Central memory CD4-positive, alpha-beta T cell (primary cell): ENCODE measurements around the gene POFUT2.

Experiments
- DNase-seq: peaks from one replicate; pipeline ENCODE4 v3.0.0; 2022
- total RNA-seq, 3 experiments: gene quantifications; one replicate each; lab custom pipeline; 2026; lab: John Stamatoyannopoulos, UW

Gene POFUT2, protein sequence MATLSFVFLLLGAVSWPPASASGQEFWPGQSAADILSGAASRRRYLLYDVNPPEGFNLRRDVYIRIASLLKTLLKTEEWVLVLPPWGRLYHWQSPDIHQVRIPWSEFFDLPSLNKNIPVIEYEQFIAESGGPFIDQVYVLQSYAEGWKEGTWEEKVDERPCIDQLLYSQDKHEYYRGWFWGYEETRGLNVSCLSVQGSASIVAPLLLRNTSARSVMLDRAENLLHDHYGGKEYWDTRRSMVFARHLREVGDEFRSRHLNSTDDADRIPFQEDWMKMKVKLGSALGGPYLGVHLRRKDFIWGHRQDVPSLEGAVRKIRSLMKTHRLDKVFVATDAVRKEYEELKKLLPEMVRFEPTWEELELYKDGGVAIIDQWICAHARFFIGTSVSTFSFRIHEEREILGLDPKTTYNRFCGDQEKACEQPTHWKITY
- 21.2 to 56.7 (median 38.7) reads per million in 3 experiments for total RNA-seq

DNA sequence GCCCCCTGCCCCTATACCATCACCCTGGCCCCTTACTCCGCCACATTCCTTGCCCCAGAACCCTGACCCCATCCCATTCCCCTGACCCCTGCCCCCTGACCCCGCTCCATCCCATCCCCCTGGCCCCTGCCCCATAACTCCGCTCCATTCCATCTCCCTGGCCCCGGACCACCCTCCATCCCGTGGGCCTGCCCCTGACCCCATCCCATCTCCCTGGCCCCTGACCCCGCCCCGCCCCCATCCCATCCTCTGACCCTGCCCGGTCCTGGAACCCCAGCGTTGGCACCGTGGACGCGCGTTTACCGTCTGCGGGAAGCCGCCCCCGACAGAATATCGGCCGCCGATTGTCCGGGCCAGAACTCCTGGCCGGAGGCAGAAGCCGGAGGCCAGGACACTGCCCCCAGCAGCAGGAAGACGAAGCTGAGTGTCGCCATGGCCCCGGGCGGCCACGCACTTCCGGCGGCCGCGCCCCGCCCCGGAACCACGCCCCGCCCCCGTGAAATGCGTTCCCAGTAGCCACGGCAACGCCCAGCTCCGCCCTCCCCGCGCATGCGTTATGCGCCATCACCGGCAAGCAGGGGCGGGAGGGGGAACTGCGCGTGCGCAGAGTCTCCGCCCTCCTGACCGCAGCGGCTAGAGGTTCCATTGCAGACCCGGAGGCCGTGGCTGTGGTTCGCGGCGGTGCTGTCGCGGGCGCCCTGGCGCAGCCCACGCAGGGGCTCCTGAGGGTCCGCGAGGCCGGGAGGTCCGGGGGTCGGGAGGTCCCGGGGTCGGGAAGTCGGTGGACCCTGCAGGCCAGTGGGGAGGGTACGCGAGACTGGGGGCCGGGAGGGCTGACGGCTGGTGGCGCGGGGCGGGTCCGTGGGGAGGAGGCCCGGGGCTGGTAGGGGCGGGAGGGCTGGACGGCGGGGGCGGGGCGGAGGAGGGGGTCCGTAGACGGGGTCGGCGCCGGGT, at the start of gene POFUT2:
Gene POFUT2, minus strand, starts transcription at position 458 of the 954 bp plus-strand sequence. Its CDS starts 24 bp downstream, at position 434.
- DNase-seq, result peak; percentile 98

DNA sequence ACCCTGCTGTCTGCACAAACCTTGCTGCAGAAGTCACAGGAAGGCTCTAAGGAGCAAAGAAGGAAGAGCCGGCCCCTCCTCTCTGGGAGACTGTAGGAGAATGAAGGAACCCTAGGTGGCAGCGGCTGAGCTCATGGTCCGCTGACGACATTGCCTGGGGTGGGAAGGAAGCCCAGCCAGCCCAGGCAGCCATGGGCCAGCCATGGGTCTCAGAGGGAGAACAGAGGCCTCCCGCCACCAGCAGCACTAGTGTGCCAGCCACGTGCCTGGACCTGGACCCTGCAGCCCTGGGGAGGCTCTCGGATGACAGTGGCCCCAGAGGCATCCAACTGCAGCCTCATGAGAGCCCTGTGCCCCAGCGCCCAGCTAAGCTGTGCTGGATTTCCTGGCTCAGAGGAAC, 49.2 kb upstream of the POFUT2 start:
- no peak for DNase-seq

DNA sequence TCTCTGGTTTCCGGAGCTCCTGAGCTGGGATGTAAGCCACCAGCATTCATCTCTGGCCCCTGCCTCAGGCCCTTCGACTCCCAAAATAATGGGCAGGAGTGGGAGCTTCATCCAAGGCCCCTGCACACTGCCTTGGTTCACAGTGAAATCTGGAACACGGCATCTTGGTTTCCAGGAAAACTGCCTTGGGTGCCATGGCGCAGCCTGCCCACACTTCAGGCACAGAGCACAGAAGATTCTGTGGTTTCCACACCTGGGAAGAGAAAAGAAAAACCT, 48.8 kb upstream of the POFUT2 start:
- no peak for DNase-seq

DNA sequence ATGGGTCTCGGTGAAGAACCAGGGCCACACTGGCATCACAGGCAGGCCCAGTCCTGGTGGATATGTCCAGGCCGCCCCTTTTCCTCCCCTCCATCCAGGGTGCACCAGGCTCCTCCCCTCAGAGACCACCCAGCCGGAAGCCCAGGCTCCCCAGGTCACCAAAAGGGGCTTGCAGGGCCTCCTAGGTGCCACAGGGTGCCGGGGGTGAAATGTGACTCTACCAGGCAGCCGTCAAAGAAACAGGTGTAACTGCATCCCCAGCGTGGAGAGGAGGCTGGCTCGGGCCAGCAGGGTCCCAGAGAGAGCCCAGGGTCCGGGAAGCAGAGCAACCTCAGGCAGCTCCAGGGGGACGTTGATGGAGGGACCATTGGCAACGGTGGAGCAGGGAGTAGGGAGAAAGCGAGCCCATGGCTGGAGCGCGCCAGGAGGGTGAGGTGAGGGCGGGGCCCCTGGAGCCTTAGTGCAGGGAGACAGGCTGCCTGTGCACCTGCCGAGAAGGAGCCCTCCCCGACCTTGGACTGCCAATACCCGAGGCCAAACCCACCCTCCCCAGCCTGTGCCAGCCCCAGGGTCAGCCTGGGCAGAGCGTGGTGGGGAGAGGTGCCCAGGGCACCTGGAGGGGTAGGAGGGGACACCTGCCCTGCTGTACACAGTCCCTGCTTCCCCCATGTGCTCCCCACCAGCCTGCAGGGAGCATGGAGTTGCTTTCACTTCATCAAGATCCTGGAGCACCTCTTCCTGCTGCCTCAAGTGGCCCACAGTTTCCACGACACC, 48.3 kb upstream of the POFUT2 start:
- DNase-seq, result no peak

DNA sequence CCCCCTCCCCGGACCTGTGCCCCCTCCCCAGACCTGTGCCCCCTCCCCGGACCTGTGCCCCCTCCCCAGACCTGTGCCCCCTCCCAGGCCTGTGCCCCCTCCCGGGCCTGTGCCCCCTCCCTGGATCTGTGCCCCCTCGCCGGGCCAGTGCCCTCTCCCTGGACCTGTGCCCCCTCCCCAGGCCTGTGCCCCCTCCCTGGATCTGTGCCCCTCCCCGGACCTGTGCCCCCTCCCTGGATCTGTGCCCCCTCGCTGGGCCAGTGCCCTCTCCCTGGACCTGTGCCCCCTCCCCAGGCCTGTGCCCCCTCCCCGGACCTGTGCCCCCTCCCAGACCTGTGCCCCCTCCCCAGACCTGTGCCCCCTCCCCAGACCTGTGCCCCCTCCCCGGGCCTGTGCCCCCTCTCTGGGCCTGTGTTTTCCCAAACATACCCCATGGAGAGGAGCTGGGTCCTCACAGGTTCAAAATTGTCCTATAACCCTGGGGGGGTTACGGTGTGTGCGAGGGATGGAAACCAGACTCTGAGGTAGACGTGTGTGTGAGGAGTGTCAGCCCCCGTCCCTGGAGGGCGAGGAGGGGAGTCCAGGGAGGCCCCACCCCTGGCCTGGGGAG, 47.6 kb upstream of the POFUT2 start:
- DNase-seq, result no peak

DNA sequence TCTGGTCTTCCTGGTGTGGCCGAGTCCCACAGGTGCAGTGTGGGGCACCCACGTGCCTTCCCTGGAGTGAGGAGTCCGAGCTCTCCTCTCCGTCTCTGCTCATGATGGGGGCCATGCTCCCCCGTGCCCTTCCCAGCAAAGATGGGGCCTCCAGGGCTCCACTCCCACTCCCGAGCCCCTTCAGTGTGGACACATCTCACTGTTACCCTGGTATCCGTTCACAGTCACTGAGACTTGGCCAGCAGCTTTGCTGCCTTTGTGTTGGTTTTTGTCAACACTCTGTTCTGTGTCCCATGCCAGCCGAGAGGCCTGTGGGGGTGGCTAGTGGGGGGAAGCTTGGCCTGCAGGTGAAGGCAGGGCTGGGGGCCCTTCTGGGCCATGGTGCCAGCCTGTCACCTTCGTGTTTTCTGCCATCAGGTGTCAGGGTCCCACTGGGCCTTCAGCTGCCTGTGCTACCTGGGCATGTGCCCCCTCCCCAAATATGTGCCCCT, 46.9 kb upstream of the POFUT2 start:
- DNase-seq, result no peak

DNA sequence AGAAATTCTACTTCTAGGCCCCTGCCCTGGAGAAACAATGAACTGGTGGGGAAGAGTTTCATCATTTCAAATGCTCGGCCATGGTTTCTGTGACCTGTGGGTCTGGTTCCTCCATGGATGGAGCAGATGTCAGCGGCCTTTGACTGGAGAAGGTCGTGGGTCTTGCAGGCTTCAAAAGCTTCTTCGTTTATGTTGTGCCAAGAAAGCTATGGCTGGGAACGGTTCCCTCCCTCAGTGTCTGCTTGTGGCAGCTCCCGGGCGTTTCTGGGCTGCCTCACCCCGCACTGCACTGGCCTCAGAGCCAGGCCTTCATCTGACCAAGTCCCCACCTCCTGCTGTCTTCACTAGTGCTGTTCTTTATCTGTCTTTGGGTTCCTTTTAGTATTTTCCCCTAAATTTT, 46.4 kb upstream of the POFUT2 start:
- DNase-seq, result no peak

DNA sequence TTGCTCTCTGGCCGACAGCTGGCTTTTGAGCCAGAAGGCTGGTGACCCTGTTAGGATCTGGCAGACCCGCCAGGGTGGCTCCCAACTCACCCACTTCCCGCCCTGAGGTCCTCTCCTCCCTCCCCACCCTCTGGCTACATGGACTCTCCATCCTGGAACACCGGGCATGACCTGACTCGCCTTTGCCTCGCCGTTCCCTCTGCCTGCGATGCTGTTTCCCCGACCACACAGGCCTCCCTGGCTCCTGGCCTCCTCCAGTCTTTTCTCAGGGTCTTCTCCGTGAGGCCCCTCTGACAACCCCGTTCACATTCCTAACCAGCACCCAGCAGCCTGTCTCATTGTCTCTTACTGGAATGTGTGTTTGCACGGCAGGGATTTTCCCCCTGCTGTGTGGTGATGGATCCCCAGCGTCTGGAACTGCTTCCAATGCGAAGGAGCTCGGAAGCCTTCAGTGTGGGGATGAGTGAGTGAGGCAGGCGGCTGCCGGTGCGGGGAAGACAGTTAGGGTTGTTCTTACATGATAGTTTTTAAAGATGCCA, 46.0 kb upstream of the POFUT2 start:
- DNase-seq, result no peak

DNA sequence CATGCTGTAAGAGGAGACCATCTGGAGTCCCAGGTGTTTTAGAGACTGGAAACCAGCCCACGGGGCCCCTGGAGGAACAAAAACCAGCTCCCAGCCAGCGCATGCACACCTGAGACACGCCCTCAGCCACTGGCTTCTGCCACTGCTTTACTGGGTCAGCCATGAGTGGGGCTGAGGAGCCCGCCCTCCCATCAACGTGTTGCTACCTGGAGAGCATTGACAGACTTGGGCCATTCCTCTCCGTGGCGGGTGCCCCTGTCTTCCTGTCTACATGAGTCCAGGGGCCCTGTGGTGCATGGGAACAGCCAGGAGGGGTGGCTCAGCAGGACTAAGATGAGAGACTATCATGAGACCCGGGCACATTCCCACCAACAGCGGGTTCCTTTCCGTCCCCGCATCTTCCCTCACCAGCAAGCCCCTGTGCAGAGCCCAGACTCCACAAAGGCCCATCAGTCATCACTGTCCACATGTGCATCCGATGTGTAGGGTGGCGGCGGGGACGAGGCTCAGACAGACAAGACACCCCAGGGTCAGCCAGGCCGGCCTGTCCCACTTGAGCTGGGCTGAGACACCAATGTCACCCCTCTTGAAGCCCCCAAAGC, 45.4 kb upstream of the POFUT2 start:
- DNase-seq, result no peak

DNA sequence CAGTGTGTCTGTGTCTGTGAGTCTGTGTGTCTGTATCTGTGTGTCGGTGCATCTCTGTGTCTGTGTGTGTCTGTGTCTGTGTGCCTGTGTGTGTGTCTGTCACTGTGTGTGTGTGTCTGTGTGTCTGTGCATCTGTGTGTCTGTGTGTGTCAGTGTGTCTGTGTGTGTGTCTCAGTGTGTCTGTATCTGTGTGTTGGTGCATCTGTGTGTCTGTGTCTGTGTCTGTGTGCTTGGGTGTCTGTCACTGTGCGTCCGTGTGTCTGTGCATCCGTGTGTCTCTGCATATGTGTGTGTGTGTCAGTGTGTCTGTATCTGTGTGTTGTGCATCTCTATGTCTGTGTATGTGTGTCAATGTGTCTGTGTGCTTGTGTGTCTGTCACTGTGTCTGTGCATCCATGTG, 44.7 kb upstream of the POFUT2 start:
- no peak for DNase-seq

DNA sequence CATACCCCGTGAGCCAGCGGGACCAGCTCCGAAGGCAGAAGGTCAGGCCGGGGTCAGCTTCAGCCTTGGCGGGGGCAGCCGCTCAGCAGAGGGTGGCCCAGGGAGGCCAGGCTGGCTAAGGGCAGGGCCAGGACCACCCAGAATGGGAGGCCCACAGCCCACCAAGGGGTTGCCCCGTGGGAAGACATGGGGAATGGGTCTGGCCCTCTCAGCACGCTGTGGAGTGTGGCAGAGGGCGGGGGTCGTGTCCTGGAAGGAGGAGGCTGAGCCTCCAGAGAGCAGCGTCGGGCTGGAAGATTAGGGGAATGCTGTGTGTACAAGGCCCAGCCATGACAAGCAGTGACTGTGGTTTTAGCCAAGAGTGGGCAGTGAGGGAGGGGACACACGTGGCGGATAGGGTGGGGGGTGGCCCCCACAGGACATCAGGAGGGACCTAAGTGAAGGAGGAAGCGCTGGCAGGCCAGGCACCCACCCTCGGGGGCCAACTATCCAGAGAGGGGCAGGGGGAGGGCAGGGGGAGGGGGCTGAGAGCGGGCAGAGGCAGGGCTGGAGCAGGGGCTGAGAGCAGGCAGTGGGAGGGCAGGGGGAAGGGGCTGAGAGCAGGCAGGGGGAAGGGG, 43.9 kb upstream of the POFUT2 start:
- DNase-seq, result no peak

DNA sequence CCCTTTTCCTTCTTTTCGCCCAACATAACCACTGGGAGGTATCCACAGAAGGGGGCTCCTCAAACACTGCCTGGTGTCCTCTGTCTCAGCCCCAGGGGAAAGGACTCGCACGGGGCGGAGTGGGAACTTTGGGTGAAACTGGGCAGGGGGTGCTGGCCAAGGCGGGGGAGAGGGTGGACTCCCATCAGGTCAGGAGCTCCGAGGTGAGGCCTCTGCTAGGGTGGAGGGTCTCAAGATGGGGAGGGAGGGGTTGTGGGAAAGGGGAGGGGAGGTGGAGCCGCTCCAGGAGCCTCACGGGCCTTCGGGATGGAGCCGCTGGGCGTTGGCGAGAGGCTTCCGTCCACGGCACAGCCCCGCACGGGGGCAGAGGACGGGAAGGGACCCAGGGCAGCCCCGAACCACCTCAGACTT, 43.2 kb upstream of the POFUT2 start:
- DNase-seq, result no peak

DNA sequence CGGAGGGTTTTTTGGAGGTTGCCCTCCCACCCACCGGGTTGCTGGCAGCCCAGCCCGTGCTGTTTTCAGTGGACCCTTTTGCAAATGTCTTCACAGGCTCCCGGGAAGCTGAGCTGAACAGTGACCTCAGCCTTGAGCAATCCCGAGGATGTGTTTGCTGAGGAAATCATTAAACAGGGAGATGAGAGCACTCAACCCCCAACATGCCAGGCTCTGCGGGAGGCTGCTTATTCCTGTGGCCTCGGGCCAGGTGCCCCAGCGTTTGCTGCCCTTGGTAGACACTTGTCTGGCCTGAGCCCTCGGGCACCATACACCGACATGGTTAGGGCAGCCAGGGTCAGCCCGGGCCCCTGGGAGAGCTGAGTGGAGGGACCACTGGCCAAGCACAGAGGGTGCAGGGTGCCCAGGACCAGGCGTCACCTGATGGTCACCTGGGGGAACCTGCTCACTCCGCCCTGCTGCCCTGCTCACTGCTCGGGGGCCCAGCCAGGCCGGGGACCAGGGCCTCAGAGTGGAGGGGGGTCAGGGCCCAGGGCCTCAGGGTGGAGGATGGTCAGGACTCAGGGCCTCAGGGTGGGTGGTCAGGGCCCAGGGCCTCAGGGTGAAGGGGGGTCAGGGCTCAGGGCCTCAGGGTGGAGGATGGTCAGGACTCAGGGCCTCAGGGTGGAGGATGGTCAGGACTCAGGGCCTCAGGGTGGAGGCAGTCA, 42.5 kb upstream of the POFUT2 start:
- no peak for DNase-seq

DNA sequence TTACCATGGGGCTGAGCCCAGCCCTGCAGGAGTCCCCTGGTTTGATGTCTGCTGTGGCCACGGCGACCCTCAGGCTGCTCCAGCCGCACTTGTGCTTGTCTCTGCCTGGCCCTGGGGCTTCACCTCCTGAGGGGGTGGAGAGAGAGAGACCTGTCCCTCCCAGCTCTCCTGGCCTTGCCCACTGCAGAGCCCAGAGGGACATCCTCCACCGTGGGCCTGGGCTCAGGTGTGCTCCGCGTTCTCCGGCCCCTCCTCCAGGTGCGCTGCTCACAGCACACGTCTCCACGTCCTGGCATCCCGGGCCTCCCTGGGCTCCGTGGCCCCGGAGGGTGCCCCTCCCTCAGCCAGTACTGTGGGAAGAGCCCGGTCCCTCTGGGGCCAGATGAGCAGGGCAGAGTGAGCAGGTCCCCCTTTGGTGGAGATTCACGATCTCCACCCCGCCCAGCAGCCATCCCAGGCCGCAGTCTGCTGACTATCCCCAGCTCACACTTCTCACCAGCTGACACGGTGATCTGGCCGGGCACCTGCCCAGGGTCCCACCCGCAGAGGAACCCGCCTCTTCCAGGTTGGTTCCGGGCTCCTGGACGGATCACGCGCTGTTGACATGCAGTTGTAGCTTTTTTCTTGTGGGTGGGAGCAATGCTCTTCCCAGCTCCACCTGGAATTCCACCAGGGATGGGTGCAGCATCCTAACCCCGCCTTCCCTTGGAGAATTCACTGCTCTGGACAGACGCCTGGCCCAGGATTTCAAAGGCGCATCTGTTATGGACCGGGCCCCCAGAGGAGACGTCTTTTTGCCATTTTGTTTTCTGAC, 41.8 kb upstream of the POFUT2 start:
- no peak for DNase-seq

DNA sequence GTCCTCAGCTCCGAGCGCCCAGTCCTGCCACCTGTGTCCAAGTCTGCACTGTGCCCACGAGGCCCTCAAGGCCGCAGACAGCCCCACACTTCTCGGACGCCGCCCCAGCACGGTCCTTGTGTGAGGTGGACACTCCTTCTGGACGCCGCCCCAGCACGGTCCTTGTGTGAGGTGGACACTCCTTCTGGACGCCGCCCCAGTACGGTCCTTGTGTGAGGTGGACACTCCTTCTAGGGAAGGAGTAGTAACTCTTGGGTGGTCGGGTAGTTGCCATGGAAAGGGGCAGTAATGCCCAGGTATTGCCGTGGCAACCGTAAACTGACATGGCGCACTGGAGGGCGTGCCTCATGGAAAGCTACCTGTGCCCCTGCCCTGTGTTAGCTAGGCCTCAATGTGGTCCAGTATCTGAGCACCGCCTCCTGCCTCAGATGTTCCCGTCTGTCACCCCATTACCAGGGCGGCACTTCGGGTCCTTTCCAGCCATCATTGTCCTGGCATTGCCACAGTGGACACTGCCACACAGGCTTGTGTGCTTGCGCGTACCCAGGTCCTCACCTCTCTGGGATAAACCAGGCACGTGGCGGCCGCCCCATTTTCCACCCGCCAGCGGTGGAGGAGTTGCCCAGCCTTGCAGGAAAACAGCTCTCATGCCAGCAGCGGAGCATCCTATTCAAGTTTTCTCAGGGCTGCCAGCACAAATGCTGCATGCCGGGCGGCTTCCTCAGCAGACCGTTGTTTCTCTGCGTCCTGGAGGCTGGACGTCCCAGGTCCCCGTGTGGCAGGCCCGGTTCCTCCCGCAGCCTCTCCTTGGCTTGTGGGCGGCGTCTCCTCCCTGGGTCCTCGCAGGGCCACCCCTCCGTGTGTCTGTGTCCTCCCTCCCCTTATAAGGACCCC, 40.8 kb upstream of the POFUT2 start:
- DNase-seq, result no peak

DNA sequence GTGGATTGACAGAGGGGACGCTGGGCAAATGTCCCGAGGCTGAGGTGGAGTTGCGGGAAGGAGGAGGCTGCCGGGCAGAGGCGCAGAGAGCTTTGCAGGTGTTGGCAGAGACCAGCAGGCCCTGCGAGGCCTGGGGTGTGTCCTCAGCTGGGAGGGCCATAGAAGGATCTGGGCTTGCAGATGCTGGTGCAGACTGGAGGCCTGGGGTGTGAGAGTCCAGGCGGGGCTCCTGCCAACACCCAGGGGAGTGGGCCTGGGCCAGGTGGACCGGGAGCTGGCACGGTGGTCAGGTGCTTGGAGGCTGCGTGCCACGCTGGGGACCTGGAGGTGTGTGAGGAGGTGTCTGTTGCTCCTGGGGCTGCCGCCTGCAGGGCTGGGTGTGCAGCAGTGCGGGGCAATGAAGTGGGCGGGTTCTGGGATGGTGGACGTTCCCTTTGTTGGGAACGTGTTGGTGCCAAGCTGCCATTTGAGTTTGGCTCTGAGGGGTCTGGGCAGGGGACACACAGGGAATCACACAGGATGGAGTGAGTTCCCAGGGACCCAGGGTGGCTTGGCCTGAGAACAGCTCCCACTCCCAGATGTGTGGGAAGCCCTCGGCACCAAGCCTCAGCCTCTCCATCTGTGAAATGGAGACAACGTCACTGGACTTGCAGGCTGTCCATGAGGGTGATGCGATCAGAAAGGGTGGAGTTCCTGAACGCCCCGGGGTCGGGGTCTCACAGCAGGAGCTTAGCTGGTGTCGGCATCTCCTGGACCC, 39.9 kb upstream of the POFUT2 start:
- DNase-seq, result no peak

DNA sequence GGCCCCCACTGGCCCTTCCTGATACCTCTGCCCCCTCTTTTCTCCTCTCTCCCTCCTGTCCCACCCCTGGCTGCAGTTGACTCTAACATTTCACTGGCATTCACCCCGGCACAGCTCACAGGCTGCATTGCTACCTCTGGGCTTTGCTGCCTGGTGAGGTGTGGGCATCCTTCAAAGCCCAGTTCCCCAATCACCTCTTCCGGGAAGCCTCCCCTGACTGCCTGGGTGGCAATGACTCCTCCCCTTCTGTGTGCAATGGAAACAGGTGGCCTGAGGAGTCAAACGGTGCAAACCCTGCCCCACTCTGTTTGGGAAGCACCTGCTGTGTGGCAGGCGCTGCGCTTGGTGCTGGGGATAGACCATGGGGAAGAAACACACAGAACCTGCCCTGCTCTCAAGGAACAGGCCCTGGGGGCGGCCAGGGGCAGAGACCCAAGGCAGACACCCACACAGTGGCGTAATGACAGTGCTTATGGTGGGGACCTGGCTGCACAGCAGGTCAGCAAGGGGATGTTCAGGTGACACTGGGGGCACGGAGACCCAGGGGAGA, 39.3 kb upstream of the POFUT2 start:
- DNase-seq, result no peak
